Glutamatergic neuron (in vitro differentiated cells): ENCODE measurements around the gene NOS1. TPM values are rescaled to one million over a fixed set of nuclear protein-coding genes. Genes with fewer than 3 reads are reported as not detected.
A peak's percentile ranks its signal among the peaks of the same experiment; 100 is the strongest.

Experiments
- DNase-seq: peaks from one replicate; pipeline ENCODE4 v3.0.0; 2022
- H3K27ac Mint-ChIP-seq: one replicate; pipeline ENCODE4 v1.8.0; 2020; ENCODE audit warnings: mild to moderate bottlenecking, mixed read lengths, inconsistent platforms; ENCODE audit not compliant: unreplicated experiment
- H3K27me3 Mint-ChIP-seq: one replicate; pipeline ENCODE4 v1.8.0; 2020; ENCODE audit warnings: mild to moderate bottlenecking, moderate library complexity, mixed read lengths, inconsistent platforms; ENCODE audit not compliant: unreplicated experiment
- H3K36me3 Mint-ChIP-seq: one replicate; pipeline ENCODE4 v1.8.0; 2020; ENCODE audit warnings: mild to moderate bottlenecking, mixed read lengths, inconsistent platforms; ENCODE audit not compliant: unreplicated experiment
- H3K4me1 Mint-ChIP-seq: one replicate; pipeline ENCODE4 v1.8.0; 2020; ENCODE audit warnings: mild to moderate bottlenecking, low read depth, mixed read lengths, inconsistent platforms; ENCODE audit not compliant: unreplicated experiment
- H3K4me3 Mint-ChIP-seq: one replicate; pipeline ENCODE4 v1.8.0; 2020; ENCODE audit warnings: mild to moderate bottlenecking, mixed read lengths, inconsistent platforms; ENCODE audit not compliant: unreplicated experiment
- H3K9me3 Mint-ChIP-seq: one replicate; pipeline ENCODE4 v1.8.0; 2020; ENCODE audit warnings: mild to moderate bottlenecking, moderate library complexity, mixed read lengths, inconsistent platforms; ENCODE audit not compliant: unreplicated experiment
- CTCF ChIP-seq: fragments of 200-600 bp; sonication (generic); IDR thresholded peaks from one replicate; pipeline ENCODE4 v1.5.0; 2021; ENCODE audit not compliant: partially characterized antibody, unreplicated experiment
- total RNA-seq: library from RNA; stranded (reverse); fragmentation: NEBNext Ultra II Directional; extraction: Animal tissue kit (Norgen Biotek cat#: 25700); gene quantifications from one replicate; pipeline ENCODE4 v1.2.1, GENCODE V29; 2021; ENCODE audit not compliant: unreplicated experiment

The NOS1 gene
- total RNA-seq, 1 donor from 2014 or later, result 0.96 TPM

GRCh38 chr12:117284140-117284539, 77.3 kb downstream of the NOS1 start:
- H3K27ac Mint-ChIP-seq, result peak overlapping the region; percentile 94
- peak; percentile 75 for DNase-seq
- H3K36me3 Mint-ChIP-seq, result no peaks in the 10 kb centered on the region
- H3K9me3 Mint-ChIP-seq, result peaks cover 13% of the 10 kb centered on the region
- no peak for TF ChIP-seq CTCF
- H3K27me3 Mint-ChIP-seq, result peaks cover 12% of the 10 kb centered on the region
- peak overlapping the region; percentile 34 for H3K4me3 Mint-ChIP-seq
- H3K4me1 Mint-ChIP-seq, result peaks cover 15% of the 10 kb centered on the region

GRCh38 chr12:117282490-117282889, 78.9 kb downstream of the NOS1 start:
- peaks cover 13% of the 10 kb centered on the region for H3K9me3 Mint-ChIP-seq
- no peak for TF ChIP-seq CTCF
- no peak overlapping the region for H3K27ac Mint-ChIP-seq
- H3K27me3 Mint-ChIP-seq, result peaks cover 11% of the 10 kb centered on the region
- no peak for DNase-seq
- peaks cover 15% of the 10 kb centered on the region for H3K4me1 Mint-ChIP-seq
- H3K4me3 Mint-ChIP-seq, result no peak overlapping the region
- no peaks in the 10 kb centered on the region for H3K36me3 Mint-ChIP-seq

GRCh38 chr12:117280019-117280680, 81.3 kb downstream of the NOS1 start:
- H3K4me1 Mint-ChIP-seq, result peaks cover 15% of the 10 kb centered on the region
- peaks cover 8% of the 10 kb centered on the region for H3K27me3 Mint-ChIP-seq
- no peak overlapping the region for H3K27ac Mint-ChIP-seq

GRCh38 chr12:117279606-117280005, 81.8 kb downstream of the NOS1 start:
- H3K9me3 Mint-ChIP-seq, result peaks cover 11% of the 10 kb centered on the region
- no peak overlapping the region for H3K4me3 Mint-ChIP-seq
- no peaks in the 10 kb centered on the region for H3K36me3 Mint-ChIP-seq
- peaks cover 15% of the 10 kb centered on the region for H3K4me1 Mint-ChIP-seq
- TF ChIP-seq CTCF, result no peak
- peaks cover 7% of the 10 kb centered on the region for H3K27me3 Mint-ChIP-seq
- no peak overlapping the region for H3K27ac Mint-ChIP-seq
- DNase-seq, result no peak

More at GRCh38 chr12:117280019-117280680, 81.3 kb downstream of the NOS1 start:
- Mint-ChIP-seq H3K4me3 (no peak overlapping the region), H3K9me3 (peaks cover 13% of the 10 kb centered on the region), H3K36me3 (no peaks in the 10 kb centered on the region)
- TF ChIP-seq CTCF, result no peak
- DNase-seq, result no peak

GRCh38 chr12:117277875-117278274, 83.6 kb downstream of the NOS1 start:
- Mint-ChIP-seq H3K36me3 (no peaks in the 10 kb centered on the region), H3K4me1 (peaks cover 8% of the 10 kb centered on the region), H3K27me3 (peaks cover 2% of the 10 kb centered on the region), H3K27ac (no peak overlapping the region), H3K4me3 (no peak overlapping the region), H3K9me3 (peaks cover 3% of the 10 kb centered on the region)
- DNase-seq, result no peak
- TF ChIP-seq CTCF, result no peak
